ENCODE measurements around the gene SLC30A2.

The SLC30A2 gene

GRCh38 chr1:26028490-26028980, 17.4 kb downstream of the SLC30A2 start:
- TF ChIP-seq TAF1 (IDR thresholded peaks at IDR 0.05; ENCODE audit: borderline replicate concordance, insufficient read depth, low read length) (no peak), POLR2AphosphoS5 (IDR thresholded peaks at IDR 0.05; ENCODE audit: low read depth, low read length) (no peak), REST (IDR thresholded peaks at IDR 0.05; ENCODE audit: insufficient read depth in 1 of 2, low read depth in 2 of 2, low read length in 2 of 2) (no peak), SIN3A (IDR thresholded peaks at IDR 0.05; ENCODE audit: borderline replicate concordance, insufficient read depth, low read length) (no peak)

GRCh38 chr1:26027716-26028489, 18.0 kb downstream of the SLC30A2 start:
- no peak for TF ChIP-seq FOXP2 (optimal IDR thresholded peaks at IDR 0.05; ENCODE audit: borderline replicate concordance, extremely low read depth, extremely low read length, insufficient read depth)
- TF ChIP-seq REST (IDR thresholded peaks at IDR 0.05; ENCODE audit: insufficient read depth in 1 of 2, low read depth in 2 of 2, low read length in 2 of 2), result no peak
- no peak for TF ChIP-seq TAF1 (IDR thresholded peaks at IDR 0.05; ENCODE audit: borderline replicate concordance, insufficient read depth, low read length)
- TF ChIP-seq POLR2AphosphoS5 (IDR thresholded peaks at IDR 0.05; ENCODE audit: low read depth, low read length), result no peak
- no peak for TF ChIP-seq SIN3A (IDR thresholded peaks at IDR 0.05; ENCODE audit: borderline replicate concordance, insufficient read depth, low read length)

DNA sequence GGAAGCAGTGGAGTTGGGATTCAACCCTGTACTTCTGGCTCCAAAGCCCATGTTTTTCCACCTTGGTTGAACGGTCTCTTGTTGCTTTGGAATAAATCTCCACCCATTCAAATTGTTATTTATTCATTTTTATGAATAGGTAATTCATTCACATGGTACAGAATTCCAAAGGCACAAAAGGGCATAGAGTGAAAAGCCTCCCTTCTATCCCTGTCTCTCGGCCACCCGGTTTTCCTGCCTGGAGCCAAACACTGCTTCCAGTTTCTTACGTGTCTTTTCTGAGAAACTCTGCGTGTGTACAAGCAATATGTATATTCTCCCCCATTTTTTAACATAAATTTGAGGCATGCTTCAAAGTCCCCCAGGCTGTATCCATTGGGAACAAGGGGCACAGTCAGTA, 20.4 kb downstream of the SLC30A2 start:
- TF ChIP-seq TAF1 (IDR thresholded peaks at IDR 0.05; ENCODE audit: borderline replicate concordance, insufficient read depth, low read length) (no peak), POLR2AphosphoS5 (IDR thresholded peaks at IDR 0.05; ENCODE audit: low read depth, low read length) (no peak), SIN3A (IDR thresholded peaks at IDR 0.05; ENCODE audit: borderline replicate concordance, insufficient read depth, low read length) (no peak), FOXP2 (optimal IDR thresholded peaks at IDR 0.05; ENCODE audit: borderline replicate concordance, extremely low read depth, extremely low read length, insufficient read depth) (no peak), REST (IDR thresholded peaks at IDR 0.05; ENCODE audit: insufficient read depth in 1 of 2, low read depth in 2 of 2, low read length in 2 of 2) (no peak)

GRCh38 chr1:26025060-26025459, 20.9 kb downstream of the SLC30A2 start:
- TF ChIP-seq TAF1 (IDR thresholded peaks at IDR 0.05; ENCODE audit: borderline replicate concordance, insufficient read depth, low read length) (no peak), SIN3A (IDR thresholded peaks at IDR 0.05; ENCODE audit: borderline replicate concordance, insufficient read depth, low read length) (no peak), REST (IDR thresholded peaks at IDR 0.05; ENCODE audit: insufficient read depth in 1 of 2, low read depth in 2 of 2, low read length in 2 of 2) (no peak), FOXP2 (optimal IDR thresholded peaks at IDR 0.05; ENCODE audit: borderline replicate concordance, extremely low read depth, extremely low read length, insufficient read depth) (no peak), POLR2AphosphoS5 (IDR thresholded peaks at IDR 0.05; ENCODE audit: low read depth, low read length) (no peak)

Measured in PFSK-1 (cell line).